ENCODE results near the gene NOXO1.

DNA sequence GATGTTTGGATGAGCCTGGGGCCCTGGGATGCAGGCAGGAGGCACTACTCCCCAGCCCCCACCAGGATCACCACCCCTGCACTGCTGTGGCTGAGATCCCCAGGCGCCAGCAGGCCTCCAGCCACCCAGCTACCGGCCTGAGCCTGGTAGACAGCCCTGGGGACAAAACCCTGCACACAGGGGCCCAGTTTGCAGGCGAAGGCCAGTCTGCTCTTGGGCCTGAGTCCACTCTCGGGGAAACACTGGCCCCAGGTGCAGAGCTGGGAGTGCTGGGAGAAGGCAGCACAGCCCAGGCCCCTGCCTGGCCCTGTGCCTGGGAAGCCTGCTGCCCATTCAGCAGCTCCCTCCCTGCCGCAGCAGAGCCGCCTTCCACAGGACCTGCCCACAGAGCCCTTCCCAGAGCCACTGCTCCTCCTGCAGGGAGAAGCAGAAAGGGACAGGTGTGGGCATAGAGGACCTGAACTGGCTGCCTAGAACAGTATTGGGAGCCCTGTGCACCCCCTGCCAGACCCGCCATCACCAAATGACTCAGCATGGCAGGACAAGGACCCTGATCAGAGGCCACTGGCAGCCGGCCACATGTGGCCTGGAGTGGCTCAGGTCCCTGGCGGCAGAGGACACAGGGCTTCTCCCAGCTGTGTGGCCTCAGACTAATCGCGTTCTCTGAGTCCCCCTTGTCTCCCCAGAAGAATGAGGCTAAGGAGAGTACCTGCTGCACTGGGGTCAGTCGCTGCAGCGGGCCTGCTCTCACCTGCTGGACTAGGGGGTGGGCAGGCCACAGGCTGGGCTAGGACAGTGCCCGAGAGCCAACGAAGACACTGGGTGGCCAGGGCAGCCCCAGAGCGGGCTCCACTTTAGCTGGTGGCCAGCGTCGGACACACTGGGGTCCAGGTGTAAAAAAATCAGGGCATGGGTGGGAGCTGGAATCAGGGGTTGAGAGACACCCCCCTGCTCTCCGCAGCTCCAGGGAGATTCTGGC lies 48.9 kb downstream of the NOXO1 start:
- TF ChIP-seq RAD21 (IDR thresholded peaks at IDR 0.05; ENCODE audit: low read length) (peak; percentile 48), EP300 (IDR thresholded peaks at IDR 0.05; ENCODE audit: borderline replicate concordance in 1 of 2, low read depth in 1 of 2, low read length in 1 of 2) (0 out of 4 replicates have a peak, but pooled peaks of 1 of the 2 experiments have one; percentile 18), TAF1 (IDR thresholded peaks at IDR 0.05; ENCODE audit: borderline replicate concordance, low read depth, low read length) (no peak), JUND (IDR thresholded peaks at IDR 0.05) (no peak), POLR2AphosphoS5 (IDR thresholded peaks at IDR 0.05; ENCODE audit: low read depth, low read length) (no peak)
- TF ChIP-seq, protein P1, sequence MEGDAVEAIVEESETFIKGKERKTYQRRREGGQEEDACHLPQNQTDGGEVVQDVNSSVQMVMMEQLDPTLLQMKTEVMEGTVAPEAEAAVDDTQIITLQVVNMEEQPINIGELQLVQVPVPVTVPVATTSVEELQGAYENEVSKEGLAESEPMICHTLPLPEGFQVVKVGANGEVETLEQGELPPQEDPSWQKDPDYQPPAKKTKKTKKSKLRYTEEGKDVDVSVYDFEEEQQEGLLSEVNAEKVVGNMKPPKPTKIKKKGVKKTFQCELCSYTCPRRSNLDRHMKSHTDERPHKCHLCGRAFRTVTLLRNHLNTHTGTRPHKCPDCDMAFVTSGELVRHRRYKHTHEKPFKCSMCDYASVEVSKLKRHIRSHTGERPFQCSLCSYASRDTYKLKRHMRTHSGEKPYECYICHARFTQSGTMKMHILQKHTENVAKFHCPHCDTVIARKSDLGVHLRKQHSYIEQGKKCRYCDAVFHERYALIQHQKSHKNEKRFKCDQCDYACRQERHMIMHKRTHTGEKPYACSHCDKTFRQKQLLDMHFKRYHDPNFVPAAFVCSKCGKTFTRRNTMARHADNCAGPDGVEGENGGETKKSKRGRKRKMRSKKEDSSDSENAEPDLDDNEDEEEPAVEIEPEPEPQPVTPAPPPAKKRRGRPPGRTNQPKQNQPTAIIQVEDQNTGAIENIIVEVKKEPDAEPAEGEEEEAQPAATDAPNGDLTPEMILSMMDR (IDR thresholded peaks at IDR 0.05), result no peak
- TF ChIP-seq, protein P2, sequence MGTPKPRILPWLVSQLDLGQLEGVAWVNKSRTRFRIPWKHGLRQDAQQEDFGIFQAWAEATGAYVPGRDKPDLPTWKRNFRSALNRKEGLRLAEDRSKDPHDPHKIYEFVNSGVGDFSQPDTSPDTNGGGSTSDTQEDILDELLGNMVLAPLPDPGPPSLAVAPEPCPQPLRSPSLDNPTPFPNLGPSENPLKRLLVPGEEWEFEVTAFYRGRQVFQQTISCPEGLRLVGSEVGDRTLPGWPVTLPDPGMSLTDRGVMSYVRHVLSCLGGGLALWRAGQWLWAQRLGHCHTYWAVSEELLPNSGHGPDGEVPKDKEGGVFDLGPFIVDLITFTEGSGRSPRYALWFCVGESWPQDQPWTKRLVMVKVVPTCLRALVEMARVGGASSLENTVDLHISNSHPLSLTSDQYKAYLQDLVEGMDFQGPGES (IDR thresholded peaks at IDR 0.05; ENCODE audit: low read depth, low read length), result no peak
- TF ChIP-seq, protein P3, sequence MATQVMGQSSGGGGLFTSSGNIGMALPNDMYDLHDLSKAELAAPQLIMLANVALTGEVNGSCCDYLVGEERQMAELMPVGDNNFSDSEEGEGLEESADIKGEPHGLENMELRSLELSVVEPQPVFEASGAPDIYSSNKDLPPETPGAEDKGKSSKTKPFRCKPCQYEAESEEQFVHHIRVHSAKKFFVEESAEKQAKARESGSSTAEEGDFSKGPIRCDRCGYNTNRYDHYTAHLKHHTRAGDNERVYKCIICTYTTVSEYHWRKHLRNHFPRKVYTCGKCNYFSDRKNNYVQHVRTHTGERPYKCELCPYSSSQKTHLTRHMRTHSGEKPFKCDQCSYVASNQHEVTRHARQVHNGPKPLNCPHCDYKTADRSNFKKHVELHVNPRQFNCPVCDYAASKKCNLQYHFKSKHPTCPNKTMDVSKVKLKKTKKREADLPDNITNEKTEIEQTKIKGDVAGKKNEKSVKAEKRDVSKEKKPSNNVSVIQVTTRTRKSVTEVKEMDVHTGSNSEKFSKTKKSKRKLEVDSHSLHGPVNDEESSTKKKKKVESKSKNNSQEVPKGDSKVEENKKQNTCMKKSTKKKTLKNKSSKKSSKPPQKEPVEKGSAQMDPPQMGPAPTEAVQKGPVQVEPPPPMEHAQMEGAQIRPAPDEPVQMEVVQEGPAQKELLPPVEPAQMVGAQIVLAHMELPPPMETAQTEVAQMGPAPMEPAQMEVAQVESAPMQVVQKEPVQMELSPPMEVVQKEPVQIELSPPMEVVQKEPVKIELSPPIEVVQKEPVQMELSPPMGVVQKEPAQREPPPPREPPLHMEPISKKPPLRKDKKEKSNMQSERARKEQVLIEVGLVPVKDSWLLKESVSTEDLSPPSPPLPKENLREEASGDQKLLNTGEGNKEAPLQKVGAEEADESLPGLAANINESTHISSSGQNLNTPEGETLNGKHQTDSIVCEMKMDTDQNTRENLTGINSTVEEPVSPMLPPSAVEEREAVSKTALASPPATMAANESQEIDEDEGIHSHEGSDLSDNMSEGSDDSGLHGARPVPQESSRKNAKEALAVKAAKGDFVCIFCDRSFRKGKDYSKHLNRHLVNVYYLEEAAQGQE (IDR thresholded peaks at IDR 0.05; ENCODE audit: low read depth, low read length), result no peak
